HS-5 (cell line): ENCODE data around the gene MRPL30.
"Not testable (repeated sequence)": the region's sequence is repeated elsewhere in the genome, so short reads cannot be mapped to it uniquely, and the experiment has no call there.

Experiments
- DNase-seq: peaks from one replicate; pipeline ENCODE4 v3.0.0-alpha.2; 2012; ENCODE audit warnings: low read depth

Gene MRPL30

DNA sequence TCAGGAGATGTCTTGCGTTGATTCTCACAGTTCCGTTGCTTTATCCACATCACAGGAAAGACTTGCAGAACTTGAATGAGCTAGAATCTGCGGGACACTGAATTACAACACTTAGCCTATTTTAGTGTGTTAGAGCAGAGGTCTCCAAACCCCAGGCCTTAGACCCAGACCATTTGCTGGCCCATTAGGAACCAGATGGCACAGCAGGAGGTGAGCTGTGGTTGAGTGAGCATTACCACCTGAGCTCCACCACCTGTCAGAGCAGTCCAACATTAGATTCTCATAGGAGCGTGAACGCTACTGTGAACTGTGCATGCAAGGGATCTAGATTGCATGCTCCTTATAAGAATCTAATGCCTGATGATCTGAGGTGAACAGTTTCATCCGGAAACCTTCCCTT, 3.8 kb downstream of the MRPL30 start:
- DNase-seq, result no peak

GRCh38 chr2:99187011-99187410, 6.0 kb downstream of the MRPL30 start:
- DNase-seq, result no peak

DNA sequence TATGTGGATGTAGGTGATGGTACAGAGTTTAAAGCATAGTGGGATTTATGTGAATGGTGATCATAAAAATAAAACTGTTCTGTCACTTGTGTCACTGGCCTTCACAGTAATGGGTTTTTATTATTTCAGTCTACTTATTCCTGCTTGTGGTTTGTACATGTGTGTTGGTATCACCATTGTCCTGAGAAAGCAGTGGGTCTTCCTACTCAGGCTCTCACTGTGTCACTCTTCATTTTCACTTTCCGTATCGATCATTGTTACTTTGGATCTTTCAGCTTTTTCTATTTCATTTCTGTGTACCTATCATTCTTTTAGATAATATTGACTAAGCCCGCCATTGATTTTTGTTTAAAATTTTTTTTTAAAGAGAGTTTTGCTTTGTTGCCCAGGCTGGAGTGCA, 7.4 kb downstream of the MRPL30 start:
- no peak for DNase-seq

GRCh38 chr2:99190548-99190947, 9.6 kb downstream of the MRPL30 start:
- no peak for DNase-seq

- not testable (repeated sequence) for DNase-seq
Measured at GRCh38 chr2:99192364-99192763, 11.4 kb downstream of the MRPL30 start.

DNA sequence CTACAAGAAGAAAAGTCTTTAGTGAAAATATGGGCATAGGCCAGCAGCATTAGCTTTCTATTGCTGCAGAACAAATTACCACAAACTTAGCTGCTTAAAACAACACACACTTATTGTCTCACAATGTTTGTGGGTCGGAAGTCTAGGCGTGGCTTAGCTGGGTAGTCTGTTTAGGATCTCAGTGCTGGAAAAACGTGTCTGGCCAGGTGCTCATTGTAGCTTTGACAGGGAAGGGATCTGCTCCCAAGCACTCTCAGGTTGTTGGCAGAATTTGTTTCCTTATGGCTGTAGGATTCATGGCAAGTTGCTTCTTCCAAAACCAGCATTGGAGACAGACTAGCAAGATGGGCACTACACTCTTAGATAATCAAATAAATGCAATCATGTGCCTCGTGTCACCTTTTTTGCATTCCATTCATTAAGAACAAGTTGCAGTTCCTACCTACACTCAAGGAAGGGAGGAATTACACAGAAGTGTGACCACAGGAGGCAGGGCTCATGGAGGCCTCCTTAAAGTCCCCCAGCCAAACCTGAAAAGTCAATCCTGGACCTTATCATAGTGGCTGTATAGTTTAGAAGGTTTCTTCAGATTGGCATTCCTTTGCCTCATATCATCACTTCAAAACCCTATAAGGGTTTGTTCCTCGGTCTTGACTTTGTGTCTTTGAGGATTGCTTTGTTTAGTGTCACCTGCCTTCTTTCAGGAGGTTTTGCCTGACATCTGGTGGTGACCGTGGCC, 17.3 kb downstream of the MRPL30 start:
- no peak for DNase-seq

DNA sequence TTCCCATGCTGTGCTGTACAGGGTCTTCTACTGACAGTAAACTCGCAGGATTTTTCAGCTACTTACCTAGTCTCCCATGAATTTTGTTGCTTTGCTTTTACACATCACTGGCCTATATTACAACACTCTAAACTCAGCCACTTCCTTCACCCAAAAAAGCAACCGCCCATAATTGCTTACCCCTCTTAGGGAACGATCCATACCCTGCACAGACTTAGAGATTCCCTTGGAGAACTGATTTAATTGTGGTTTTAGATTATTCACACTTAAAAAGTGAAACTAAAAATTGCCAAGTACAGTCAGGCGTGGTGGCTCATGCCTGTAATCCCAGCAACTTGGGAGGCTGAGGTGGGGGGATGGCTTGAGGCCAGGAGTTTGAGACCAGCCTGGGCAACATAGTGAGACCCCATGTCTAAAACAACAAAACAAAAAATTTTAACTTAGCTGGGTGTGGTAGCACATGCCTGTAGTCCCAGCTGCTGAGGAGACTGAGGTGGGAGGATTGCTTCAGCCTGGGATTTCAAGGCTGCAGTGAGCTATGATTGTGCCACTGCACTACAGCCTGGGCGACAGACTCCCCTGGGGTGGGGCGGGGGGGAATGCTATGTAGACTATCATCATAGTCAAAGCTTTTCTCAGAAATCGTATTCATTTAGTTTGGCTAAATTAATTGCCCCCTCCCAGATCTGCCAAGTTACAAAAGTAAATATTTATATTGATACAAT, 19.3 kb downstream of the MRPL30 start:
- DNase-seq, result no peak

DNA sequence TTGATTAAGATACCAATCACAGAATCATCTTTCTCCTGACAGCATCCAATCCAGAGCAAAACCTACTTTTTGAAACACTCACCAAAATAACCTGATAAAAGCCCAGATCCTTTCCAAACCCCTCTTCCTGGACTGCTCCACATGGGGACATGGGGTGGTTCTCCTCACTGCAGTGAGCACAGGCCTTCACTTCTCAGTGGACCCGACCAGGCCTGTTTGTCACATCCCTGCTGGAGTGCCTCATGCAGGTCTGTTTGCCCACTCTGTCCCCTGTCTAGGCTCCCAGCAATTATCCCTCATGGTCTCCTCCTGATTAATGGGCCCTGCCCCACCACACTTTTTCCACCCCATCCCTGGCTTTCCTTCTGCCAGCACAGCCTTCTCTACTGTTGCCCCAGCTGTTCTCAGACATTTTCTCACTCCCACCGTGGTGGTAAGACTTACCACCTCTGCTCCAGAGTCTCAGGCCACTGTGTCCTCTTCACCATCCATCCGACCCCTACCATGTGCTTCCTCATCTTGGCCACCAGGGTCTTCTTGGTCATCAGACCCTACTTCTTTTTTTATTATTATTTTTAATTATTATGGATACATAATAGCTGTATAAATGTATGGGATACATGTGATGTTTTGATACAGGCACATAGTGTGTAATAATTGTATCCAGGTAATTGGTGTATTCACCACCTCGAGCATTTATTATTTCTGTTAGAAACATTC, 21.1 kb downstream of the MRPL30 start:
- DNase-seq, result no peak

DNA sequence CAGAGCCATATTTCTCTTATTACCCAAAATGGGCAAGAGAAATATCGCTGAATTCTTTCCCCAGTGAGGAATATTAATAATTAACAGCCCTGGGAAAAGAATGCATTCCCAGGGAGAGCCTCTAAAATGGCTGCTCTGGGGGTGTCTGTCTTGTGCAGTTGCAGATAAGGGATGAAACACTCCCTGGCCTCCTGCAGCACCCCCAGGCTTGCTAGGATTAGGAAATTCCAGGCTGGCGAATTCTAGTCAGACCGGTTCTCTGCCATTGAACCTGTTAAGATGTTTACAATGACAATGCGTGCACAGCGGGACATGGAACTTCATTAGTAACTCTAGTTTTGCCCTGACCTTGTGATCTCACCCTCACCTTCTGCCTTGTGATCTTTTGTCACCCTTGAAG, 24.5 kb downstream of the MRPL30 start:
- DNase-seq, result no peak

- no peak for DNase-seq
Measured at GRCh38 chr2:99216096-99216495, 35.1 kb downstream of the MRPL30 start.

- no peak for DNase-seq
Measured at GRCh38 chr2:99217929-99218501, 37.0 kb downstream of the MRPL30 start.

- not testable (repeated sequence) for DNase-seq
Measured at GRCh38 chr2:99233177-99233576, 52.2 kb downstream of the MRPL30 start.

DNA sequence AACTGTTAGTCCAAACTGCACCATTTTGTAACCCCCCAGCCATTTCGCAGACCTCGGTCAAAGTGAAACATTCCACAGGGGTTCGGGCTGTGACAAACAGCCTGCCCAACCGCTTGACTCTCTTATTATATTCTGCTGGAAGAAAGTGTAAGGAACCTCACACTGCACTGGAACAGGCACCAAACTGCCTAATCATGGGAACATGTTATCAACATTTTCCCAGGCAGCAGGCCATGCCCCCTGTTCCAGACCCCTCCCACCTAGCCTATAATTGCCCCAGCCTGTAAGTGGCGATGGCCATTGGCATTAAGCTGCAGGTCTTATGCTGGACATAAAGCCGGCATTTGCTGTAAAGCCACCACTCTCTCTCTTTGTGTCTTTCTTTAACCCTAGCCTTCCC, 57.6 kb downstream of the MRPL30 start:
- DNase-seq, result no peak

DNA sequence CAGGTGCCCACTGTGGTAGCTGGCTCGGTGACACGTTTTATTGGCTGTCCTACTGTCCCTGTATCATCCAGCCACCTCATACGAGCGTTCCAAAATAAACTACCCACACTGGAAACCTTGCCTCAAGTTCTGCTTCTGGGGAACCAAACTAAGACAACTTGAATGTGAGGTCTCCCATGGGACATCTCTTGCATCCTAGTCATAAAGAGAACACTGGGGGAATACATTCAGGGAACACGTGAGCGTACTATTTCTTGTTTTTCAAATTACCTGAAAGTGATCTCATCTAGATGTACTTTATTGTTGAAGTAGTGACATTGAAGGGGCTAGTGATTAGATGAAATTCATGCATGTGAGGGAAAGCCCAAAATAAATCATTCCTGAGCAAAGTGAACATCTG, 59.4 kb downstream of the MRPL30 start:
- DNase-seq, result no peak

DNA sequence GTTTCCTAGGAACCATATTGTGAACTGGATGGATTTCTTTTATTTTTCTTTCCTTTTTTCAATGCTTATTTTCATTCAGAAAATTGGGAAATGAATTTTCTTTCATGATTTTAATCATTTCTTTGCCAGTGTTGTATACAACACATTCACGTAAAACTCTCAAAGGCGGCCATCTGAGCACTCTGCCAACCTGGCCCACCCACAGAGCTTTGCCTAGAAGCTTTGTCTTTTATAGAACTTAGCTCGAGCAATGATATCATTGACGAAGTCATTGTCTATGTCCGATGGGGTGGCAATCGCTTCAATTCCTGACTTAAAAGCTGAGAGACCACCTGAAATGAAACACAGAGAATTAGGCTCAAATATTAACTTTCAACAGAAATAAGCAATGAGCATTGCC, 61.2 kb downstream of the MRPL30 start:
- DNase-seq, result no peak
